Stimulated activated naive CD4-positive, alpha-beta T cell treated with Interleukin-2 at 50 U/mL for 16 hours (primary cell): ENCODE data around the gene RFC2.
"Not testable (repeated sequence)": the region's sequence is repeated elsewhere in the genome, so short reads cannot be mapped to it uniquely, and the experiment has no call there.

Experiments
- DNase-seq: peaks from one replicate; lab custom pipeline; 2025; lab: John Stamatoyannopoulos, UW

Gene RFC2

GRCh38 chr7:74248156-74248555, 6.0 kb downstream of the RFC2 start:
- DNase-seq: no peak

- no peak for DNase-seq
Observed at GRCh38 chr7:74246497-74246896, 7.7 kb downstream of the RFC2 start.

GRCh38 chr7:74242122-74242443, 12.1 kb downstream of the RFC2 start:
- DNase-seq: no peak

- no peak for DNase-seq
Observed at GRCh38 chr7:74240482-74240881, 13.7 kb downstream of the RFC2 start.

- DNase-seq: no peak
Observed at GRCh38 chr7:74236284-74236683, 17.9 kb downstream of the RFC2 start.

GRCh38 chr7:74235518-74236268, 18.5 kb downstream of the RFC2 start:
- no peak for DNase-seq

- no peak for DNase-seq
Observed at GRCh38 chr7:74233655-74234285, 20.4 kb downstream of the RFC2 start.

- DNase-seq: no peak
Observed at GRCh38 chr7:74231232-74231590, 23.0 kb downstream of the RFC2 start.

GRCh38 chr7:74230446-74231231, 23.6 kb downstream of the RFC2 start:
- DNase-seq: no peak

GRCh38 chr7:74228951-74229900, 25.0 kb downstream of the RFC2 start:
- DNase-seq: no peak

- no peak for DNase-seq
Observed at GRCh38 chr7:74226633-74227032, 27.6 kb downstream of the RFC2 start.

- DNase-seq: no peak
Observed at GRCh38 chr7:74225400-74225799, 28.8 kb downstream of the RFC2 start.

GRCh38 chr7:74224907-74225306, 29.3 kb downstream of the RFC2 start:
- DNase-seq: not testable (repeated sequence)

GRCh38 chr7:74224511-74224832, 29.7 kb downstream of the RFC2 start:
- no peak for DNase-seq

- DNase-seq: no peak
Observed at GRCh38 chr7:74223711-74224510, 30.3 kb downstream of the RFC2 start.

- DNase-seq: no peak
Observed at GRCh38 chr7:74222851-74223710, 31.1 kb downstream of the RFC2 start.

- DNase-seq: no peak
Observed at GRCh38 chr7:74221713-74222112, 32.5 kb downstream of the RFC2 start.

GRCh38 chr7:74220229-74220628, 34.0 kb downstream of the RFC2 start:
- DNase-seq: no peak

- DNase-seq: no peak
Observed at GRCh38 chr7:74219416-74219815, 34.8 kb downstream of the RFC2 start.

- DNase-seq: no peak
Observed at GRCh38 chr7:74218343-74218698, 35.9 kb downstream of the RFC2 start.
